Activated T-cell treated with anti-CD3 and anti-CD28 coated beads, Interleukin-2, amount 50 U/mL, for 24 hours (primary cell): ENCODE measurements around the gene RPL36.

Source experiments
- DNase-seq: peaks from one replicate; pipeline ENCODE4 v3.0.0-alpha.2; 2020
- H3K27ac Mint-ChIP-seq: 2 replicates; pipeline ENCODE4 v1.8.0; 2020; ENCODE audit warnings: mild to moderate bottlenecking, mixed read lengths
- H3K27me3 Mint-ChIP-seq: 2 replicates; pipeline ENCODE4 v1.8.0; 2020; ENCODE audit warnings: mixed read lengths
- H3K36me3 Mint-ChIP-seq: 2 replicates; pipeline ENCODE4 v1.8.0; 2020; ENCODE audit warnings: low read depth, mixed read lengths
- H3K4me1 Mint-ChIP-seq: 2 replicates; pipeline ENCODE4 v1.8.0; 2020; ENCODE audit warnings: low read depth, mixed read lengths
- H3K4me3 Mint-ChIP-seq: 2 replicates; pipeline ENCODE4 v1.8.0; 2020; ENCODE audit warnings: mild to moderate bottlenecking, moderate library complexity, mixed read lengths
- H3K9me3 Mint-ChIP-seq: 2 replicates; pipeline ENCODE4 v1.8.0; 2020; ENCODE audit warnings: mixed read lengths

The RPL36 gene

GRCh38 chr19:5690125-5690954 is at the start of gene RPL36:
Gene RPL36, plus strand, starts transcription at chr19:5690295. Its CDS starts 213 bp downstream, at chr19:5690508.
- Mint-ChIP-seq H3K36me3 (peaks cover 53% of the 10 kb centered on the region), H3K27me3 (no peaks in the 10 kb centered on the region), H3K4me3 (peak within 1 kb of the TSS; percentile 97), H3K9me3 (no peaks in the 10 kb centered on the region), H3K4me1 (peaks cover 40% of the 10 kb centered on the region), H3K27ac (peak within 1 kb of the TSS; percentile 98)
- peak; percentile 100 for DNase-seq

GRCh38 chr19:5641171-5641570 is 48.9 kb upstream of the RPL36 start:
- Mint-ChIP-seq H3K4me3 (no peak overlapping the region), H3K9me3 (no peaks in the 10 kb centered on the region), H3K36me3 (peaks cover 87% of the 10 kb centered on the region), H3K27me3 (no peaks in the 10 kb centered on the region), H3K27ac (peak overlapping the region; percentile 54), H3K4me1 (peaks cover 45% of the 10 kb centered on the region)
- DNase-seq = no peak

GRCh38 chr19:5642204-5642603 is 47.9 kb upstream of the RPL36 start:
- DNase-seq = no peak
- H3K4me3 Mint-ChIP-seq = no peak overlapping the region
- H3K27me3 Mint-ChIP-seq = no peaks in the 10 kb centered on the region
- H3K36me3 Mint-ChIP-seq = peaks cover 89% of the 10 kb centered on the region
- H3K4me1 Mint-ChIP-seq = peaks cover 44% of the 10 kb centered on the region
- peak overlapping the region; percentile 31 for H3K27ac Mint-ChIP-seq
- no peaks in the 10 kb centered on the region for H3K9me3 Mint-ChIP-seq

- peaks cover 91% of the 10 kb centered on the region for H3K36me3 Mint-ChIP-seq
- H3K4me1 Mint-ChIP-seq = peaks cover 37% of the 10 kb centered on the region
These were observed 47.0 kb upstream of the RPL36 start for GRCh38 chr19:5643060-5643459.

GRCh38 chr19:5644037-5644436 is 46.1 kb upstream of the RPL36 start:
- Mint-ChIP-seq H3K4me3 (no peak overlapping the region), H3K9me3 (no peaks in the 10 kb centered on the region), H3K4me1 (peaks cover 34% of the 10 kb centered on the region), H3K27ac (peak overlapping the region; percentile 66), H3K36me3 (peaks cover 93% of the 10 kb centered on the region), H3K27me3 (no peaks in the 10 kb centered on the region)
- no peak for DNase-seq

More at GRCh38 chr19:5643060-5643459, 47.0 kb upstream of the RPL36 start:
- H3K4me3 Mint-ChIP-seq = no peak overlapping the region
- no peak for DNase-seq
- H3K9me3 Mint-ChIP-seq = no peaks in the 10 kb centered on the region
- no peaks in the 10 kb centered on the region for H3K27me3 Mint-ChIP-seq
- peak overlapping the region; percentile 37 for H3K27ac Mint-ChIP-seq

- Mint-ChIP-seq H3K27me3 (no peaks in the 10 kb centered on the region), H3K4me3 (no peak overlapping the region), H3K36me3 (peaks cover 93% of the 10 kb centered on the region), H3K9me3 (no peaks in the 10 kb centered on the region), H3K27ac (peak overlapping the region; percentile 77), H3K4me1 (peaks cover 32% of the 10 kb centered on the region)
- no peak for DNase-seq
These were observed 44.7 kb upstream of the RPL36 start for GRCh38 chr19:5645409-5645808.

GRCh38 chr19:5646703-5647102 is 43.4 kb upstream of the RPL36 start:
- H3K9me3 Mint-ChIP-seq = no peaks in the 10 kb centered on the region
- H3K36me3 Mint-ChIP-seq = peaks cover 93% of the 10 kb centered on the region
- peaks cover 27% of the 10 kb centered on the region for H3K4me1 Mint-ChIP-seq
- H3K27ac Mint-ChIP-seq = peak overlapping the region; percentile 66
- no peak for DNase-seq
- no peaks in the 10 kb centered on the region for H3K27me3 Mint-ChIP-seq
- H3K4me3 Mint-ChIP-seq = no peak overlapping the region

- H3K36me3 Mint-ChIP-seq = peaks cover 94% of the 10 kb centered on the region
- no peak overlapping the region for H3K4me3 Mint-ChIP-seq
- no peaks in the 10 kb centered on the region for H3K9me3 Mint-ChIP-seq
- peaks cover 14% of the 10 kb centered on the region for H3K4me1 Mint-ChIP-seq
- no peaks in the 10 kb centered on the region for H3K27me3 Mint-ChIP-seq
- no peak overlapping the region for H3K27ac Mint-ChIP-seq
- DNase-seq = no peak
These were observed 41.6 kb upstream of the RPL36 start for GRCh38 chr19:5648464-5648863.

GRCh38 chr19:5651361-5651760 is 38.7 kb upstream of the RPL36 start:
- Mint-ChIP-seq H3K36me3 (peaks cover 92% of the 10 kb centered on the region), H3K27ac (no peak overlapping the region), H3K9me3 (no peaks in the 10 kb centered on the region), H3K4me3 (no peak overlapping the region), H3K27me3 (no peaks in the 10 kb centered on the region), H3K4me1 (no peaks in the 10 kb centered on the region)
- no peak for DNase-seq

GRCh38 chr19:5652261-5652660 is 37.8 kb upstream of the RPL36 start:
- H3K9me3 Mint-ChIP-seq = no peaks in the 10 kb centered on the region
- no peak overlapping the region for H3K4me3 Mint-ChIP-seq
- H3K27ac Mint-ChIP-seq = peak overlapping the region; percentile 37
- DNase-seq = no peak
- no peaks in the 10 kb centered on the region for H3K27me3 Mint-ChIP-seq
- peaks cover 90% of the 10 kb centered on the region for H3K36me3 Mint-ChIP-seq
- H3K4me1 Mint-ChIP-seq = no peaks in the 10 kb centered on the region

- H3K27me3 Mint-ChIP-seq = no peaks in the 10 kb centered on the region
- H3K36me3 Mint-ChIP-seq = peaks cover 96% of the 10 kb centered on the region
- no peak for DNase-seq
These were observed 35.2 kb upstream of the RPL36 start for GRCh38 chr19:5654931-5655330.

GRCh38 chr19:5655412-5655811 is 34.7 kb upstream of the RPL36 start:
- Mint-ChIP-seq H3K9me3 (no peaks in the 10 kb centered on the region), H3K36me3 (peaks cover 96% of the 10 kb centered on the region), H3K4me1 (no peaks in the 10 kb centered on the region), H3K27me3 (no peaks in the 10 kb centered on the region), H3K27ac (no peak overlapping the region), H3K4me3 (no peak overlapping the region)
- no peak for DNase-seq

More at GRCh38 chr19:5654931-5655330, 35.2 kb upstream of the RPL36 start:
- no peaks in the 10 kb centered on the region for H3K9me3 Mint-ChIP-seq
- H3K4me3 Mint-ChIP-seq = no peak overlapping the region
- no peak overlapping the region for H3K27ac Mint-ChIP-seq
- H3K4me1 Mint-ChIP-seq = no peaks in the 10 kb centered on the region

GRCh38 chr19:5661483-5661882 is 28.6 kb upstream of the RPL36 start:
- H3K9me3 Mint-ChIP-seq = no peaks in the 10 kb centered on the region
- peaks cover 96% of the 10 kb centered on the region for H3K36me3 Mint-ChIP-seq
- no peak overlapping the region for H3K4me3 Mint-ChIP-seq
- peaks cover 9% of the 10 kb centered on the region for H3K4me1 Mint-ChIP-seq
- H3K27ac Mint-ChIP-seq = peak overlapping the region; percentile 22
- no peak for DNase-seq
- H3K27me3 Mint-ChIP-seq = no peaks in the 10 kb centered on the region

GRCh38 chr19:5663904-5664303 is 26.2 kb upstream of the RPL36 start:
- no peak for DNase-seq
- no peak overlapping the region for H3K4me3 Mint-ChIP-seq
- peaks cover 9% of the 10 kb centered on the region for H3K4me1 Mint-ChIP-seq
- no peaks in the 10 kb centered on the region for H3K9me3 Mint-ChIP-seq
- H3K27me3 Mint-ChIP-seq = no peaks in the 10 kb centered on the region
- peaks cover 96% of the 10 kb centered on the region for H3K36me3 Mint-ChIP-seq
- H3K27ac Mint-ChIP-seq = peak overlapping the region; percentile 76

- Mint-ChIP-seq H3K4me1 (peaks cover 9% of the 10 kb centered on the region), H3K9me3 (no peaks in the 10 kb centered on the region), H3K36me3 (peaks cover 96% of the 10 kb centered on the region), H3K27me3 (no peaks in the 10 kb centered on the region), H3K4me3 (no peak overlapping the region), H3K27ac (peak overlapping the region; percentile 76)
- DNase-seq = no peak
These were observed 25.6 kb upstream of the RPL36 start for GRCh38 chr19:5664515-5664914.
